ENCODE data around the gene LNP1. TPM values are rescaled to one million over a fixed set of nuclear protein-coding genes. Genes with fewer than 3 reads are reported as not detected.

LNP1 gene
- total RNA-seq, 1 donor from 2014 or later: 2.6 TPM

DNA sequence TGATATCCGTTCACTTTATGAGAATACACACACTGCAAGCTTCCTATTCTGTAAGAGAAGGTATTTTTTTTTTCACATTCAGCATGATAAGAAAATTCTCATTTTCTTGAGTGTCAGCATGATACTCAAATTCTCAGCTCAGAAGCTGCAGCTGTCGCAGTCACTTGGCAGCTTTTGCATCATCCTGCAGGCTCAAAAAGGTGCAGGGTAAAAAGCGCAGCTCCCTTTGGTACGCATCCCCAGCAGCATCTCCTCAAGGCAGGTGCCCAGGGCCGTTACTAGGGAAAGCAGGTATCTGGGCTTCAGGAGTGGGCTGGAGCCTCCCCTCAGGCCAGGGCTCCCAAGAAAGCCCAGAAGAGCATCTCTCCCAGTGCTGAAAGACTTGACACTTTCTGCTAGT lies 22.3 kb downstream of the LNP1 start:
- no peak overlapping the region for H3K27ac ChIP-seq (ENCODE audit: low read depth, low read length)
- no peak overlapping the region for H3K9ac ChIP-seq (ENCODE audit: low read length)
- H4K20me1 ChIP-seq (ENCODE audit: insufficient read depth, low read length): no peaks in the 10 kb centered on the region
- Mint-ChIP-seq H3K36me3 (ENCODE audit: low read depth, unreplicated experiment) (no peaks in the 10 kb centered on the region), H3K9me3 (ENCODE audit: unreplicated experiment) (no peaks in the 10 kb centered on the region), H3K27me3 (ENCODE audit: low read depth, unreplicated experiment) (no peaks in the 10 kb centered on the region), H3K27ac (ENCODE audit: unreplicated experiment) (no peak overlapping the region), H3K4me1 (ENCODE audit: low read depth, unreplicated experiment) (no peaks in the 10 kb centered on the region), H3K4me3 (ENCODE audit: unreplicated experiment) (no peak overlapping the region)
- H3K4me1 ChIP-seq (ENCODE audit: insufficient read depth, low read length): no peaks in the 10 kb centered on the region
- H3K27me3 ChIP-seq (ENCODE audit: insufficient read depth, low read length): no peaks in the 10 kb centered on the region
- DNase-seq (ENCODE audit: low read depth) (no peak), FAIRE-seq (no peak)
- H3K9me3 ChIP-seq (ENCODE audit: insufficient read depth, low read depth, low read length): no peaks in the 10 kb centered on the region
- H3K4me3 ChIP-seq (ENCODE audit: insufficient read depth, low read depth, low read length): no peak overlapping the region
- no peak overlapping the region for H3K4me2 ChIP-seq (ENCODE audit: low read length)
- TF ChIP-seq CTCF (IDR thresholded peaks at IDR 0.05; ENCODE audit: insufficient read depth, low read depth, low read length) (no peak), EZH2 (IDR thresholded peaks at IDR 0.05; ENCODE audit: insufficient read depth, low read length) (no peak)
- H3K36me3 ChIP-seq (ENCODE audit: insufficient read depth, low read length): no peaks in the 10 kb centered on the region
- H2AFZ ChIP-seq (ENCODE audit: low read depth, low read length): no peak overlapping the region
- H3K79me2 ChIP-seq (ENCODE audit: insufficient read depth, low read length): no peaks in the 10 kb centered on the region

GRCh38 chr3:100424261-100424660 lies 22.9 kb downstream of the LNP1 start:
- no peak overlapping the region for H3K27ac Mint-ChIP-seq (ENCODE audit: unreplicated experiment)

More at GRCh38 chr3:100424261-100424660, 22.9 kb downstream of the LNP1 start:
- no peaks in the 10 kb centered on the region for H3K36me3 Mint-ChIP-seq (ENCODE audit: low read depth, unreplicated experiment)
- H3K9ac ChIP-seq (ENCODE audit: low read length): no peak overlapping the region
- H3K4me2 ChIP-seq (ENCODE audit: low read length): no peak overlapping the region
- no peaks in the 10 kb centered on the region for H3K36me3 ChIP-seq (ENCODE audit: insufficient read depth, low read length)
- H3K27me3 Mint-ChIP-seq (ENCODE audit: low read depth, unreplicated experiment): no peaks in the 10 kb centered on the region
- no peak for FAIRE-seq
- H3K9me3 Mint-ChIP-seq (ENCODE audit: unreplicated experiment): no peaks in the 10 kb centered on the region
- TF ChIP-seq CTCF (IDR thresholded peaks at IDR 0.05; ENCODE audit: insufficient read depth, low read depth, low read length) (no peak), EZH2 (IDR thresholded peaks at IDR 0.05; ENCODE audit: insufficient read depth, low read length) (no peak)
- H4K20me1 ChIP-seq (ENCODE audit: insufficient read depth, low read length): no peaks in the 10 kb centered on the region
- no peaks in the 10 kb centered on the region for H3K27me3 ChIP-seq (ENCODE audit: insufficient read depth, low read length)
- H3K4me1 Mint-ChIP-seq (ENCODE audit: low read depth, unreplicated experiment): no peaks in the 10 kb centered on the region
- no peaks in the 10 kb centered on the region for H3K79me2 ChIP-seq (ENCODE audit: insufficient read depth, low read length)
- no peak overlapping the region for H3K4me3 Mint-ChIP-seq (ENCODE audit: unreplicated experiment)
- DNase-seq (ENCODE audit: low read depth): no peak
- no peak overlapping the region for H3K4me3 ChIP-seq (ENCODE audit: insufficient read depth, low read depth, low read length)
- H3K9me3 ChIP-seq (ENCODE audit: insufficient read depth, low read depth, low read length): no peaks in the 10 kb centered on the region
- H3K4me1 ChIP-seq (ENCODE audit: insufficient read depth, low read length): no peaks in the 10 kb centered on the region
- H2AFZ ChIP-seq (ENCODE audit: low read depth, low read length): no peak overlapping the region
- H3K27ac ChIP-seq (ENCODE audit: low read depth, low read length): no peak overlapping the region

All from astrocyte (in vitro differentiated cells and primary cell).